DND-41 (cell line): ENCODE measurements around the gene FOSL1.
A peak's percentile ranks its signal among the peaks of the same experiment; 100 is the strongest.

ENCODE experiments used
- EZH2 ChIP-seq: IDR thresholded peaks from 3 replicates; pipeline ENCODE4 v1.6.1; 2012; ENCODE audit warnings: borderline replicate concordance, low read depth, mild to moderate bottlenecking, moderate library complexity, low read length, inconsistent platforms; ENCODE audit not compliant: severe bottlenecking
- TF ChIP-seq, protein P1 (sequence below): IDR thresholded peaks from 2 replicates; pipeline ENCODE4 v1.5.1; 2012; ENCODE audit warnings: borderline replicate concordance, low read length, moderate library complexity, mild to moderate bottlenecking; ENCODE audit not compliant: poor library complexity, severe bottlenecking; ENCODE audit errors: extremely low read depth

- TF ChIP-seq, protein P1, sequence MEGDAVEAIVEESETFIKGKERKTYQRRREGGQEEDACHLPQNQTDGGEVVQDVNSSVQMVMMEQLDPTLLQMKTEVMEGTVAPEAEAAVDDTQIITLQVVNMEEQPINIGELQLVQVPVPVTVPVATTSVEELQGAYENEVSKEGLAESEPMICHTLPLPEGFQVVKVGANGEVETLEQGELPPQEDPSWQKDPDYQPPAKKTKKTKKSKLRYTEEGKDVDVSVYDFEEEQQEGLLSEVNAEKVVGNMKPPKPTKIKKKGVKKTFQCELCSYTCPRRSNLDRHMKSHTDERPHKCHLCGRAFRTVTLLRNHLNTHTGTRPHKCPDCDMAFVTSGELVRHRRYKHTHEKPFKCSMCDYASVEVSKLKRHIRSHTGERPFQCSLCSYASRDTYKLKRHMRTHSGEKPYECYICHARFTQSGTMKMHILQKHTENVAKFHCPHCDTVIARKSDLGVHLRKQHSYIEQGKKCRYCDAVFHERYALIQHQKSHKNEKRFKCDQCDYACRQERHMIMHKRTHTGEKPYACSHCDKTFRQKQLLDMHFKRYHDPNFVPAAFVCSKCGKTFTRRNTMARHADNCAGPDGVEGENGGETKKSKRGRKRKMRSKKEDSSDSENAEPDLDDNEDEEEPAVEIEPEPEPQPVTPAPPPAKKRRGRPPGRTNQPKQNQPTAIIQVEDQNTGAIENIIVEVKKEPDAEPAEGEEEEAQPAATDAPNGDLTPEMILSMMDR, result peak; percentile 10
- TF ChIP-seq EZH2, result no peak
Observed at GRCh38 chr11:65927904-65928397, 27.8 kb upstream of the FOSL1 start.
